Thyroid gland (tissue), 4 donors: ENCODE data around the gene PIGV. TPM values are rescaled to one million over a fixed set of nuclear protein-coding genes. Genes with fewer than 3 reads are reported as not detected.
"Not testable (repeated sequence)": the region's sequence is repeated elsewhere in the genome, so short reads cannot be mapped to it uniquely, and the experiment has no call there.

Source experiments
- DNase-seq, 2 donors: peaks; one replicate each; pipeline ENCODE4 v3.0.0-alpha.2; 2019
- H3K27ac ChIP-seq, 3 donors: fragments of 200-600 bp; sonication (generic); 1 replicate in 2 of 3; 2 replicates in 1 of 3; pipeline ENCODE4 v1.5.1; 2016 to 2019; ENCODE audit warnings: mild to moderate bottlenecking in 1 of 3, moderate library complexity in 1 of 3
- H3K27me3 ChIP-seq: fragments of 200-600 bp; sonication (generic); one replicate; pipeline ENCODE4 v1.5.1; 2019
- H3K36me3 ChIP-seq, 2 donors: fragments of 200-600 bp; sonication (generic); one replicate each; pipeline ENCODE4 v1.5.1; 2016 to 2019
- H3K4me1 ChIP-seq, 2 donors: fragments of 200-600 bp; sonication (generic); one replicate each; pipeline ENCODE4 v1.5.1; 2017 to 2019
- H3K4me3 ChIP-seq, 3 donors: fragments of 200-600 bp; sonication (generic); replicated peaks in 1 of 3; 1 replicate in 2 of 3; 2 replicates in 1 of 3; pipeline ENCODE4 v1.5.1; 2016; ENCODE audit warnings: mild to moderate bottlenecking in 1 of 3
- H3K9me3 ChIP-seq: fragments of 200-600 bp; sonication (generic); one replicate; pipeline ENCODE4 v1.5.1; 2017
- POLR2A ChIP-seq, 2 donors: fragments of 450-650 bp; IDR thresholded peaks; one replicate each; pipeline ENCODE4 v1.6.1; 2017; ENCODE audit warnings: antibody characterized with exemption in 2 of 2, mild to moderate bottlenecking in 2 of 2, moderate library complexity in 1 of 2
- WGBS, 2 donors: methylation state at CpG; one replicate each; pipeline ENCODE4 v1.1.5; 2017; 5-methylcytosine and 5-hydroxymethylcytosine counted together
- intact Hi-C: fragments of 100-400 bp; cut with DNase I; formaldehyde crosslinking; loops from one replicate; pipeline ENCODE4 v1.15.1; 2023
- total RNA-seq, 4 donors: library from RNA; depleted of rRNA; stranded (reverse); fragments of >200 nt; gene quantifications; one replicate each; pipeline ENCODE4 v1.2.3, GENCODE V29; 2016
- TF ChIP-seq, protein P1 (sequence below), 6 experiments: fragments of 200-600 bp in 3 of 6; fragments of 450-650 bp in 3 of 6; sonication (generic) in 3 of 6; IDR thresholded peaks; one replicate each; pipeline ENCODE4 v1.5.1; 2016 to 2019; ENCODE audit warnings: antibody characterized with exemption in 6 of 6, mild to moderate bottlenecking in 2 of 6, inconsistent platforms in 1 of 6, moderate library complexity in 1 of 6

PIGV gene
- total RNA-seq, 4 donors from 2014 or later: 20.5 to 39.4 (median 27.8) TPM

DNA sequence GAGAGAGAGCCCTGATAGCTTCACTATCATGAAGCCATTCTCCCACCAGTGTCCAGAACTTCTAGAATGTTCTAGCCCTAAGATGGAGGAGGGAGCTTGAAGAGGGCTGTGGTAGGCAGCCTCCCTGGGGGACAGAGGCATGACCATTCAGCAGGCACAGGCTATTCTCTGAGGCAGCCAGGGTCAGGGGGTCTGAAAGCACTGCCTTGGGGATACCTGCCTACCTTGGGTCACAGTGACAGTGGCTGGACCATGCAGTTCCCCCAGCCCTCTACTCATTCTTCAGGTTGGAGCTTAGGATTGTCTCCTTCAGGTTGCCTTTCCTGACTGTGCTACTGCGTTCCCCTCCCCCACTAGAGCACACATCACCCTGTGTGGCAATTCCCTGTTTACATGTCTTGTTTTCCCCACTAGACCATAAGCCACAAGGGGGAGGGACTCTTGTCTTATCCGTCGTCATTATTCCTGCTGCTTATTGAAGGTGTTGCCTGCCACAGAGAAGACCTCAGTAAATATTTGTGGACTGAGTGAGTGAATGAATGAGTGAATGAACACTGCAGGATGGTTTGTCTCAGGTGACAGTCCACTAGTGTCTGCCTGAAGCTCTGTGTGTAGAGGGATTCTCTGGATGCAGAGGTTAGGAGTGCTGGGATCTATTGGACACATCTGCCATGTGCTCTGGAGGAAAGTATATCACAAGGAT is 43.9 kb downstream of the PIGV start:
- Histone ChIP-seq H3K4me1 (peaks cover 31 to 34% of the 10 kb centered on the region in 2 donors), H3K4me3 (no peak overlapping the region), H3K36me3 (peaks cover 33 to 36% of the 10 kb centered on the region in 2 donors), H3K27me3 (no peaks in the 10 kb centered on the region), H3K27ac (no peak overlapping the region), H3K9me3 (no peaks in the 10 kb centered on the region)
- intact Hi-C loops: no loop called here
- no peak for DNase-seq
- TF ChIP-seq, protein P1, sequence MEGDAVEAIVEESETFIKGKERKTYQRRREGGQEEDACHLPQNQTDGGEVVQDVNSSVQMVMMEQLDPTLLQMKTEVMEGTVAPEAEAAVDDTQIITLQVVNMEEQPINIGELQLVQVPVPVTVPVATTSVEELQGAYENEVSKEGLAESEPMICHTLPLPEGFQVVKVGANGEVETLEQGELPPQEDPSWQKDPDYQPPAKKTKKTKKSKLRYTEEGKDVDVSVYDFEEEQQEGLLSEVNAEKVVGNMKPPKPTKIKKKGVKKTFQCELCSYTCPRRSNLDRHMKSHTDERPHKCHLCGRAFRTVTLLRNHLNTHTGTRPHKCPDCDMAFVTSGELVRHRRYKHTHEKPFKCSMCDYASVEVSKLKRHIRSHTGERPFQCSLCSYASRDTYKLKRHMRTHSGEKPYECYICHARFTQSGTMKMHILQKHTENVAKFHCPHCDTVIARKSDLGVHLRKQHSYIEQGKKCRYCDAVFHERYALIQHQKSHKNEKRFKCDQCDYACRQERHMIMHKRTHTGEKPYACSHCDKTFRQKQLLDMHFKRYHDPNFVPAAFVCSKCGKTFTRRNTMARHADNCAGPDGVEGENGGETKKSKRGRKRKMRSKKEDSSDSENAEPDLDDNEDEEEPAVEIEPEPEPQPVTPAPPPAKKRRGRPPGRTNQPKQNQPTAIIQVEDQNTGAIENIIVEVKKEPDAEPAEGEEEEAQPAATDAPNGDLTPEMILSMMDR (IDR thresholded peaks at IDR 0.05): no peak
- no peak for TF ChIP-seq POLR2A (IDR thresholded peaks at IDR 0.05)
- 71% methylated on average over 3 of the region's 3 CpGs for WGBS, 2 donors

GRCh38 chr1:26832249-26832960 is 44.7 kb downstream of the PIGV start:
- 91 to 92% methylated on average over 16 of the region's 16 CpGs for WGBS, 2 donors
- H3K27me3 ChIP-seq: no peaks in the 10 kb centered on the region
- TF ChIP-seq, protein P1 (IDR thresholded peaks at IDR 0.05): no peak
- TF ChIP-seq POLR2A (IDR thresholded peaks at IDR 0.05): no peak
- H3K9me3 ChIP-seq: no peaks in the 10 kb centered on the region
- DNase-seq: no peak
- intact Hi-C loops: no loop called here
- no peak overlapping the region for H3K27ac ChIP-seq
- H3K4me3 ChIP-seq: no peak overlapping the region
- peaks cover 29 to 31% of the 10 kb centered on the region in 2 donors for H3K4me1 ChIP-seq
- peaks cover 33 to 36% of the 10 kb centered on the region in 2 donors for H3K36me3 ChIP-seq

DNA sequence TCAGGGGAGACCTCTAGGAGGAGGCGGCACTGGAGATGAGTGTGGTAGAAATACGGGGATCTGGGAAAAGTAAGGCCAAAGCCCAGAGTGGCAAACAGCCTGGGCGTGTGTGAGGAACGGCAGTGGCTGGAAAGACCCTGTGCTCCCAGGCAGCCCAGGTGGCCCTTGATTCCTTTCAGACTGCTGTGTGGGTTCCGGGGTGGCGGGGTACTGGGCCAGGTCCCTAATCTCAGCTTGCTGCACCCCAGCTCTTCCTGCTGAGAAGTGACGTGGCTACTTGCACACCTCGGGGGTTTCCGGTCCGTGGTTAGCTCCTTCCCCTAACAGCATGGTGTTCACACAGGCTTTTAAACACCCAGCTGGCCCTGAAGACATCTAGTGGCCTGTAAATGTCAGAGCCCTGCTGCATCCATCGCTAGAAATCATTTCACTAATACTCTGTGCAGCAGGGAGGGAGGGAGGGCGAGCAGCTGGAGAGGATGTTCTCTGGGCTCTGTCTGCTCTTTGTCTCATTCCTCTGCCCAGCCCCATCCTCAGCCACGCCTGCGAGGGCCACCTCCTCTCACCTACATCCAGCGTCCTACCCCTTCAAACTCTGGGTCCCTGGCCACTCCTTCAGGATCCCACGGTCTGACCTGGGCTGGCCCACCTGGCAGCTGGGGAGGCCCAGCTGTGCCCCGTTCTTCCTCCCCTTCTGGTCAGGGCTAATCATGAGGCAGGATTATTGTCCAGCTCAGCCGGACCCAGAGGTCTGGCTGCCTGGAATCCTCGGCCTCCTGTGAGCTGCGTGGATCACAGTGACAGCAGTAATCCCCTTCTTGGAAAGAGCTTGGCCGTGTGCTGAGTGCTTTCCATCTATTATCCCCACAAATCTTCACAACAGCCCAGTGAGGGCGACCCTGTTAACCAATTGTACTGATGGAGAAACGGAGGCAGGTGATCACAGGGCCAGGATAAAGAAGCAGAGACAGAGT is 46.0 kb downstream of the PIGV start:
- Histone ChIP-seq H3K4me1 (peaks cover 16 to 18% of the 10 kb centered on the region in 2 donors), H3K27ac (no peak overlapping the region), H3K9me3 (no peaks in the 10 kb centered on the region), H3K36me3 (peaks cover 36 to 38% of the 10 kb centered on the region in 2 donors), H3K27me3 (no peaks in the 10 kb centered on the region), H3K4me3 (no peak overlapping the region)
- 79 to 91% methylated on average over 22 to 23 of the region's 23 CpGs for WGBS, 2 donors
- DNase-seq: peak; percentile 8 to 24
- intact Hi-C loops: no loop called here
- TF ChIP-seq, protein P1 (IDR thresholded peaks at IDR 0.05): no peak
- no peak for TF ChIP-seq POLR2A (IDR thresholded peaks at IDR 0.05)

DNA sequence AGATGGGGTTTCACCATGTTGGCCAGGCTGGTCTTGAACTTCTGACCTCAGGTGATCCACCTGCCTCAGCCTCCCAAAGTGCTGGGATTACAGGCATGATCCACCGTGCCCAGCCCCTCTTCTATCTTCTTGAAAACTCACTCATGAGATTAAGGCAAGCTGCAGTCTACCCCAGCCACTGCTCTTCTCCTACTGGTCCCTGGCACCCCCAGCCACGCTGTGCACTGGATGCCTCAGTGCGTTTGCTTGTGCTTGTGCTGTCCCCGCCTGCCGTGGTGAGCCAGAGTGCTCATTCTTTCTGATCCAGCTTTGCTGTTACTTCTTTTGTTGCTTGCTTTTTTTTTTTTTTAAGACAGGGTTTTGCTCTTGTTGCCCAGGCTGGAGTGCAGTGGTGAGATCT is 49.9 kb downstream of the PIGV start:
- H3K4me1 ChIP-seq, H3K9me3 ChIP-seq, DNase-seq, H3K4me3 ChIP-seq, H3K27me3 ChIP-seq, H3K27ac ChIP-seq, intact Hi-C loops: not testable (repeated sequence)
- H3K36me3 ChIP-seq: peaks cover 47 to 56% of the 10 kb centered on the region in 2 donors
- 89 to 90% methylated on average over 5 of the region's 5 CpGs for WGBS, 2 donors
